SK-N-MC (cell line): Measurements from ENCODE around the gene SSU72.

ENCODE experiments used
- EZH2 ChIP-seq: fragments of 200-600 bp; sonication (generic); IDR thresholded peaks from one replicate; pipeline ENCODE4 v1.6.1; 2017; ENCODE audit warnings: antibody characterized with exemption
- POLR2AphosphoS5 ChIP-seq: IDR thresholded peaks from 2 replicates; pipeline ENCODE4 v1.6.1; 2012; ENCODE audit warnings: mild to moderate bottlenecking, low read depth, low read length, borderline replicate concordance

DNA sequence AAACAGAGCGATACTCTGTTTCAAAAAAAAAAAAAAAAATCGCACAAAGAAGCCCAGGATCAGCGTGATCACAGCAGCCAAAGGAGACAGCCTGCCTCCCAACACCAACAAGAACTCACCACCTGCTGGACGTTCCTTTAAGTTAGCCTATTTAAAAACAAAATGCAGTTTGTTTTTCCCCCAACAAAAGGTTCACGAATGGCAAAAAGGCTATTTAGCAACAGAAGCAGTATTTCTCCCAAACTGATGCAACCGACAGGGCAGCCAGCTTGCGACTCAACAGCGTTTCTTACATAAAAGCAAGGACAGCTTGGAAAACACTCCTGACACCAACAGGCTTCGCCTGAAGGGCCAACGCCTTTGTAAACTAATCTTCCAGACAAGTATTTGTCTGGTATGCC lies 6.8 kb downstream of the SSU72 start:
- TF ChIP-seq POLR2AphosphoS5 (no peak), EZH2 (no peak)
